ENCODE measurements around the gene CD82.

CD82 gene

GRCh38 chr11:44622190-44622650 lies 56.8 kb downstream of the CD82 start:
- ATAC-seq, result no peak
- TF ChIP-seq, protein P1, sequence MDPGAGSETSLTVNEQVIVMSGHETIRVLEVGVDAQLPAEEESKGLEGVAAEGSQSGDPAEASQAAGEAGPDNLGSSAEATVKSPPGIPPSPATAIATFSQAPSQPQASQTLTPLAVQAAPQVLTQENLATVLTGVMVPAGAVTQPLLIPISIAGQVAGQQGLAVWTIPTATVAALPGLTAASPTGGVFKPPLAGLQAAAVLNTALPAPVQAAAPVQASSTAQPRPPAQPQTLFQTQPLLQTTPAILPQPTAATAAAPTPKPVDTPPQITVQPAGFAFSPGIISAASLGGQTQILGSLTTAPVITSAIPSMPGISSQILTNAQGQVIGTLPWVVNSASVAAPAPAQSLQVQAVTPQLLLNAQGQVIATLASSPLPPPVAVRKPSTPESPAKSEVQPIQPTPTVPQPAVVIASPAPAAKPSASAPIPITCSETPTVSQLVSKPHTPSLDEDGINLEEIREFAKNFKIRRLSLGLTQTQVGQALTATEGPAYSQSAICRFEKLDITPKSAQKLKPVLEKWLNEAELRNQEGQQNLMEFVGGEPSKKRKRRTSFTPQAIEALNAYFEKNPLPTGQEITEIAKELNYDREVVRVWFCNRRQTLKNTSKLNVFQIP (CRISPR knock-in tag; IDR thresholded peaks at IDR 0.05; ENCODE audit: borderline replicate concordance, low read depth), result no peak
- TF ChIP-seq ZNF8 (CRISPR knock-in tag; IDR thresholded peaks at IDR 0.05) (no peak), ISL1 (CRISPR knock-in tag; IDR thresholded peaks at IDR 0.05) (no peak), ZNF565 (CRISPR knock-in tag; conservative IDR thresholded peaks at IDR 0.05; ENCODE audit: low read depth) (no peak), PATZ1 (CRISPR knock-in tag; IDR thresholded peaks at IDR 0.05; ENCODE audit: borderline replicate concordance) (no peak), CSDC2 (CRISPR knock-in tag; IDR thresholded peaks at IDR 0.05) (no peak), ZFP30 (CRISPR knock-in tag; IDR thresholded peaks at IDR 0.05) (no peak), TCF4 (CRISPR knock-in tag; IDR thresholded peaks at IDR 0.05; ENCODE audit: borderline replicate concordance) (no peak), ARNTL (CRISPR knock-in tag; IDR thresholded peaks at IDR 0.05; ENCODE audit: borderline replicate concordance, low read depth) (no peak), PPARA (CRISPR knock-in tag; IDR thresholded peaks at IDR 0.05; ENCODE audit: borderline replicate concordance) (no peak), ZFP3 (CRISPR knock-in tag; IDR thresholded peaks at IDR 0.05) (no peak), TOX (CRISPR knock-in tag; IDR thresholded peaks at IDR 0.05; ENCODE audit: borderline replicate concordance) (no peak), SNAI2 (CRISPR knock-in tag; IDR thresholded peaks at IDR 0.05) (no peak), ZNF70 (CRISPR knock-in tag; IDR thresholded peaks at IDR 0.05) (no peak)
- TF ChIP-seq, protein P2, sequence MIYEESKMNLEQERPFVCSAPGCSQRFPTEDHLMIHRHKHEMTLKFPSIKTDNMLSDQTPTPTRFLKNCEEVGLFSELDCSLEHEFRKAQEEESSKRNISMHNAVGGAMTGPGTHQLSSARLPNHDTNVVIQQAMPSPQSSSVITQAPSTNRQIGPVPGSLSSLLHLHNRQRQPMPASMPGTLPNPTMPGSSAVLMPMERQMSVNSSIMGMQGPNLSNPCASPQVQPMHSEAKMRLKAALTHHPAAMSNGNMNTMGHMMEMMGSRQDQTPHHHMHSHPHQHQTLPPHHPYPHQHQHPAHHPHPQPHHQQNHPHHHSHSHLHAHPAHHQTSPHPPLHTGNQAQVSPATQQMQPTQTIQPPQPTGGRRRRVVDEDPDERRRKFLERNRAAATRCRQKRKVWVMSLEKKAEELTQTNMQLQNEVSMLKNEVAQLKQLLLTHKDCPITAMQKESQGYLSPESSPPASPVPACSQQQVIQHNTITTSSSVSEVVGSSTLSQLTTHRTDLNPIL (CRISPR knock-in tag; IDR thresholded peaks at IDR 0.05; ENCODE audit: low read depth), result no peak

GRCh38 chr11:44622721-44623258 lies 57.3 kb downstream of the CD82 start:
- no peak for ATAC-seq
- no peak for TF ChIP-seq TOX (CRISPR knock-in tag; IDR thresholded peaks at IDR 0.05; ENCODE audit: borderline replicate concordance)
- TF ChIP-seq ESRRG (CRISPR knock-in tag; IDR thresholded peaks at IDR 0.05), result no peak
- no peak for TF ChIP-seq PATZ1 (CRISPR knock-in tag; IDR thresholded peaks at IDR 0.05; ENCODE audit: borderline replicate concordance)
- TF ChIP-seq GLIS3 (CRISPR knock-in tag; IDR thresholded peaks at IDR 0.05), result no peak
- TF ChIP-seq ZNF8 (CRISPR knock-in tag; IDR thresholded peaks at IDR 0.05), result no peak
- TF ChIP-seq, protein P2 (CRISPR knock-in tag; IDR thresholded peaks at IDR 0.05; ENCODE audit: low read depth), result no peak
- TF ChIP-seq ARNTL (CRISPR knock-in tag; IDR thresholded peaks at IDR 0.05; ENCODE audit: borderline replicate concordance, low read depth), result no peak
- TF ChIP-seq ZFP3 (CRISPR knock-in tag; IDR thresholded peaks at IDR 0.05), result no peak
- no peak for TF ChIP-seq TCF4 (CRISPR knock-in tag; IDR thresholded peaks at IDR 0.05; ENCODE audit: borderline replicate concordance)
- TF ChIP-seq PPARA (CRISPR knock-in tag; IDR thresholded peaks at IDR 0.05; ENCODE audit: borderline replicate concordance), result no peak
- no peak for TF ChIP-seq RARB (CRISPR knock-in tag; IDR thresholded peaks at IDR 0.05)
- TF ChIP-seq ZNF70 (CRISPR knock-in tag; IDR thresholded peaks at IDR 0.05), result no peak
- no peak for TF ChIP-seq ZNF565 (CRISPR knock-in tag; conservative IDR thresholded peaks at IDR 0.05; ENCODE audit: low read depth)

DNA sequence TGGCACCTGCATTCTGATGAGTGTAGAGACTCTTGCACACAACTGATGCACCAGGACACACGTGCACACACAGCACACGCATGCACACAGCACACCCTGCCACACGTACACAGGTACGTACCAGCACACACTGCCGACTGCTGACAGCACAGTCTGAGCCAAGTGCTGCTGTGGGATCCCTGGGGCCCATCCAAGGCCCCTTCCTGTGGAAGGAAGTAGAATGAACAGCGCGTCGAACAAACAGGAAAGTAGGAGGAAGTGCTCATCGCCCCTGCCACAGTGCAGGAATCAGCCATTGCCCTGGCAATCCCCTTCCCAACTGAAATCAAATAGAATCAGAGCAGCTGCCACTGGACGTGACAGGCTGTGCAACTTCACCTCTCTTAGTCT lies 57.9 kb downstream of the CD82 start:
- no peak for TF ChIP-seq TCF4 (CRISPR knock-in tag; IDR thresholded peaks at IDR 0.05; ENCODE audit: borderline replicate concordance)
- TF ChIP-seq, protein P2 (CRISPR knock-in tag; IDR thresholded peaks at IDR 0.05; ENCODE audit: low read depth), result no peak
- TF ChIP-seq ZFP3 (CRISPR knock-in tag; IDR thresholded peaks at IDR 0.05), result no peak
- no peak for TF ChIP-seq SNAI2 (CRISPR knock-in tag; IDR thresholded peaks at IDR 0.05)
- TF ChIP-seq ZFP30 (CRISPR knock-in tag; IDR thresholded peaks at IDR 0.05), result no peak
- no peak for TF ChIP-seq ARNTL (CRISPR knock-in tag; IDR thresholded peaks at IDR 0.05; ENCODE audit: borderline replicate concordance, low read depth)
- ATAC-seq, result no peak

Data from SK-N-SH treated with all-trans-retinoic acid at 6 μM for 48 hours (cell line).